Common myeloid progenitor, CD34-positive (primary cell): ENCODE data around the gene HYCC2.
"Not testable (repeated sequence)": the region's sequence is repeated elsewhere in the genome, so short reads cannot be mapped to it uniquely, and the experiment has no call there.

Source experiments
- CTCF ChIA-PET: fragments of 350-600 bp; sonication (Branson Sonifier 250); formaldehyde crosslinking; loops from one replicate; lab custom pipeline; 2021; ENCODE audit warnings: antibody characterized with exemption; lab: Charles Lee
- POLR2A ChIA-PET: fragments of 350-600 bp; sonication (Branson Sonifier 250); formaldehyde crosslinking; loops from one replicate; lab custom pipeline; 2021; ENCODE audit warnings: antibody characterized with exemption; lab: Charles Lee
- DNase-seq, 3 donors: peaks; one replicate each; pipeline versions ENCODE4 v3.0.0 to v3.0.0-alpha.2; 2013
- H3K27ac ChIP-seq, 2 experiments: 1 replicate in 1 of 2; 2 replicates in 1 of 2; pipeline ENCODE4 v1.7.0; 2013; ENCODE audit warnings: inconsistent platforms in 2 of 2, low read length in 2 of 2, mild to moderate bottlenecking in 2 of 2, low read depth in 1 of 2, moderate library complexity in 1 of 2; ENCODE audit not compliant: severe bottlenecking in 2 of 2, insufficient read depth in 1 of 2, poor library complexity in 1 of 2
- H3K27me3 ChIP-seq, 5 experiments: replicated peaks in 2 of 5; 1 replicate in 3 of 5; 2 replicates in 2 of 5; pipeline versions ENCODE4 v1.6.1 to v1.7.0; 2013; ENCODE audit warnings: low read length in 4 of 5, mild to moderate bottlenecking in 2 of 5, moderate library complexity in 2 of 5, inconsistent platforms in 1 of 5; ENCODE audit not compliant: insufficient read depth in 5 of 5, control insufficient read depth in 4 of 5
- H3K36me3 ChIP-seq, 4 experiments: 1 replicate in 2 of 4; 2 replicates in 2 of 4; pipeline versions ENCODE4 v1.6.1 to v1.7.0; 2013; ENCODE audit warnings: low read length in 3 of 4, control low read depth in 1 of 4, mild to moderate bottlenecking in 1 of 4; ENCODE audit not compliant: control insufficient read depth in 4 of 4, insufficient read depth in 4 of 4
- H3K4me1 ChIP-seq, 4 experiments: 1 replicate in 3 of 4; 2 replicates in 1 of 4; pipeline versions ENCODE4 v1.6.1 to v1.7.1; 2013; ENCODE audit warnings: low read length in 3 of 4, mild to moderate bottlenecking in 3 of 4, control low read depth in 1 of 4, inconsistent platforms in 1 of 4, moderate library complexity in 1 of 4; ENCODE audit not compliant: control insufficient read depth in 4 of 4, insufficient read depth in 4 of 4; ENCODE audit errors: control extremely low read depth in 1 of 4
- H3K4me3 ChIP-seq, 7 experiments: 1 replicate in 4 of 7; 2 replicates in 3 of 7; pipeline versions ENCODE4 v1.5.1 to v1.7.0; 2013; ENCODE audit warnings: mild to moderate bottlenecking in 7 of 7, low read length in 6 of 7, moderate library complexity in 6 of 7, inconsistent platforms in 2 of 7, low read depth in 2 of 7, control low read depth in 1 of 7; ENCODE audit not compliant: insufficient read depth in 4 of 7, control insufficient read depth in 1 of 7; ENCODE audit errors: extremely low read depth in 1 of 7
- H3K9me3 ChIP-seq, 5 experiments: 1 replicate in 4 of 5; 2 replicates in 1 of 5; pipeline versions ENCODE4 v1.6.1 to v1.7.1; 2013; ENCODE audit warnings: low read length in 4 of 5, mild to moderate bottlenecking in 2 of 5, inconsistent platforms in 1 of 5, low read depth in 1 of 5, moderate library complexity in 1 of 5; ENCODE audit not compliant: control insufficient read depth in 4 of 5, insufficient read depth in 2 of 5; ENCODE audit errors: control extremely low read depth in 1 of 5
- WGBS: methylation state at CpG from one replicate; pipeline ENCODE4 v1.1.5; 2013; ENCODE audit not compliant: insufficient coverage; 5-methylcytosine and 5-hydroxymethylcytosine counted together

Gene HYCC2

DNA sequence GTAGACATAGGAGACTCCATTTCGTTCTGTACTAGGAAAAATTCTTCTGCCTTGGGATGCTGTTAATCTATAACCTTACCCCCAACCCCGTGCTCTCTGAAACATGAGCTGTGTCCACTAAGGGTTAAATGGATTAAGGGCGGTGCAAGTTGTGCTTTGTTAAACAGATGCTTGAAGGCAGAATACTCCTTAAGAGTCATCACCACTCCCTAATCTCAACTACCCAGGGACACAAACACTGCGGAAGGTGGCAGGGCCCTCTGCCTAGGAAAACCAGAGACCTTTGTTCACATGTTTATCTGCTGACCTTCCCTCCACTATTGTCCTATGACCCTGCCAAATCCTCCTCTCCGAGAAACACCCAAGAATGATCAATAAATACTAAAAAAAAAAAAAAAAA lies 28.4 kb downstream of the HYCC2 start:
- CTCF ChIA-PET = interaction anchor here (1.8 to 2.7 kb wide), 2 partner anchors 11 to 26 kb away, joined by 9 read pairs; no protein-coding TSS in a partner anchor
- H3K9me3 ChIP-seq, POLR2A ChIA-PET, H3K4me3 ChIP-seq, H3K27ac ChIP-seq, H3K4me1 ChIP-seq, DNase-seq, H3K27me3 ChIP-seq: not testable (repeated sequence)
- H3K36me3 ChIP-seq = peaks cover 0 to 14% (median 6%) of the 10 kb centered on the region in 4 experiments
- WGBS = no CpG with 5 or more reads among the region's 5 CpGs

DNA sequence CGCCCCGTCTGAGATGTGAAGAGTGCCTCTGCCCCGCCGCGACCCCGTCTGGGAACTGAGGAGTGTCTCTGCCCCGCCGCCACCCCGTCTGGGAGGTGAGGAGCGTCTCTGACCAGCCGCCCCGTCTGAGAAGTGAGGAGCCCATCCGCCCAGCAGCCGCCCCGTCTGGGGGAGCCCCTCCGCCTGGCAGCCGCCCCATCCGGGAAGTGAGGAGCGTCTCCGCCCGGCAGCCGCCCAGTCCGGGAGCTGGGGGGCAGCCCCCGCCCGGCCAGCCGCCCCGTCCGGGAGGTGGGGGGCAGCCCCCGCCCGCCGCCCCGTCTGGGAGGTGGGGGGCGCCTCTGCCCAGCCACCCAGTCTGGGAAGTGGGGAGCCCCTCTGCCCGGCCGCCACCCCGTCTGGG lies 29.0 kb downstream of the HYCC2 start:
- DNase-seq, H3K4me3 ChIP-seq, H3K4me1 ChIP-seq, H3K27me3 ChIP-seq, H3K27ac ChIP-seq, H3K9me3 ChIP-seq: not testable (repeated sequence)
- ChIA-PET POLR2A (interaction anchor here (0.7 kb wide), 1 partner anchor 131 kb away, joined by 3 read pairs; no protein-coding TSS in a partner anchor), CTCF (interaction anchor here (2.7 kb wide), 1 partner anchor 11 kb away, joined by 9 read pairs; no protein-coding TSS in a partner anchor)
- H3K36me3 ChIP-seq = peaks cover 0 to 14% (median 6%) of the 10 kb centered on the region in 4 experiments
- 96% methylated on average over 14 of the region's 36 CpGs for WGBS

DNA sequence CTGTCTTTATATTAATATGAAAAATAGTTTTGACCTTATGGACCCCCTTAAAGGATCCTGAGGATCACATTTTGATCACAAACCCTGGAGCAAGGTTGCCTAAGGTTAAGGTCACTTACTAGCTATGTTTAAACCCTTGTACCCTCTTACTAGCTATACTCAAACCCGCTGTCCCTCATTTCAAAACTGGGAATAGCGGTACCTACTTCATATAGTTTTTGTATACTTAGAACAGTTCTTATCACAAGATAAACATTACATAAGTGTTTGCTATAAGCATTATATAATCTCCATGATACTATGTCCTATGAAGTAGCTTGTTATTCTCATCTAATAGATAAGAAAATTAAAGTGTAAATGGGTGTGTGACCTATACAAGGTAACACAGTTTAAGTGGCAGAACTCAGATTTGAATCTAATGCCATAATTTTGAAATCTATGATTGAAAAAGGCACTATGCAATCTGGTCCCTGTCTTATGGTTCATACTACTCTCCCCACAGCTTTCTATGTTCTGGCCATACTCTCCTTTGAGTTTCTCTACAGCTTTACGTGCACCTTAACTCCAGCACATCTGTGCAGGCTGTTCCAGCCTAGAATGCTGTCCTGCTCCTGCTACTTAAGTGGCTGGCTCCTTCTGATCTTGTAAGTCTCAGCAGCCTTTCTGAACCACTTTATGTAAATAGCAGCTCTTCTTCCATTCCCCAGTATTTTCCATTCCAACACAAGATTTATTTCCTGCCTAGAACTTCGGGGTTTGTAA lies 30.4 kb downstream of the HYCC2 start:
- H3K4me3 ChIP-seq = no peak overlapping the region
- peaks cover 0 to 14% (median 6%) of the 10 kb centered on the region in 4 experiments for H3K36me3 ChIP-seq
- no peak for DNase-seq
- WGBS = 100% methylated on average over 1 of the region's 4 CpGs
- CTCF ChIA-PET = interaction anchor here (1.1 to 1.5 kb wide), 4 partner anchors 10 to 42 kb away, joined by 3 to 9 read pairs (median 3); no protein-coding TSS in a partner anchor
- POLR2A ChIA-PET = no interaction called here
- H3K4me1 ChIP-seq = peaks cover 0 to 8% (median 6%) of the 10 kb centered on the region in 4 experiments
- H3K27ac ChIP-seq = no peak overlapping the region
- H3K9me3 ChIP-seq = no peaks in the 10 kb centered on the region
- no peaks in the 10 kb centered on the region for H3K27me3 ChIP-seq

DNA sequence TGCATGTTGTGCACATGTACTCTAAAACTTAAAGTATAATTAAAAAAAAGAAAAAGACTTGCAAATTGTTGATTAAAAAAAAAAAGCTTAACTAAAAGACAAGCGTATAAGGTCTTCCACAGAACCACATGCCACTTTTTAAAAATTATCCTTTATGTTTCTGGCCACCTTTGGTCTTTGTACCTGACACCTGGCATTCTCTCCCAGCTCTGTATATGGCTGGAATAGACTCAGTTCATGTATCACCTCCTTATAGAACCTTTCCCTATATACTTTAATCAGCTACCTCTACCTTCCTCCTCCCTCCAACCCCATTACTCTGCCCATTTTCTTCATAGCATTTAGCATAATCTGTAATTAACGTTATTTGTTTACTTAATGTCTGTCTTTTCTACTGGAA lies 32.6 kb downstream of the HYCC2 start:
- no CpG with 5 or more reads among the region's 2 CpGs for WGBS
- no peak for DNase-seq
- POLR2A ChIA-PET = interaction anchor here (0.6 kb wide), 2 partner anchors 191 to 937 kb away, joined by 3 to 4 read pairs; no protein-coding TSS in a partner anchor
- Histone ChIP-seq H3K36me3 (peaks cover 0 to 3% (median 2%) of the 10 kb centered on the region in 4 experiments), H3K27ac (no peak overlapping the region), H3K4me3 (no peak overlapping the region), H3K27me3 (no peaks in the 10 kb centered on the region), H3K9me3 (no peaks in the 10 kb centered on the region), H3K4me1 (peaks cover 0 to 8% (median 6%) of the 10 kb centered on the region in 4 experiments)
- CTCF ChIA-PET = interaction anchor here (0.8 kb wide), 1 partner anchor 75 kb away, joined by 5 read pairs; the partner anchor contains the start of gene ORC2

DNA sequence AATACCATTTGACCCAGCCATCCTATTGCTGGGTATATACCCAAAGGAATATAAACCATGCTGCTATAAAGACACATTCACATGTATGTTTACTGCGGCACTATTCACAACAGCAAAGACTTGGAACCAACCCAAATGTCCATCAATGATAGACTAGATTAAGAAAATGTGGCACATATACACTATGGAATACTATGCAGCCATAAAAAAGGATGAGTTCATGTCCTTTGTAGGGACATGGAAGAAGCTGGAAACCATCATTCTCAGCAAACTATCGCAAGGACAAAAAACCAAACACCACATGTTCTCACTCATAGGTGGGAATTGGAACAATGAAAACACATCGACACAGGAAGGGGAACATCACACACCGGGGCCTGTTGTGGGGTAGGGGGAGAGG lies 33.1 kb downstream of the HYCC2 start:
- no CpG with 5 or more reads among the region's 4 CpGs for WGBS
- H3K27me3 ChIP-seq, H3K9me3 ChIP-seq, H3K27ac ChIP-seq, H3K4me1 ChIP-seq, POLR2A ChIA-PET, H3K4me3 ChIP-seq, H3K36me3 ChIP-seq, DNase-seq: not testable (repeated sequence)
- CTCF ChIA-PET = interaction anchor here (0.8 kb wide), 1 partner anchor 75 kb away, joined by 5 read pairs; the partner anchor contains the start of gene ORC2

DNA sequence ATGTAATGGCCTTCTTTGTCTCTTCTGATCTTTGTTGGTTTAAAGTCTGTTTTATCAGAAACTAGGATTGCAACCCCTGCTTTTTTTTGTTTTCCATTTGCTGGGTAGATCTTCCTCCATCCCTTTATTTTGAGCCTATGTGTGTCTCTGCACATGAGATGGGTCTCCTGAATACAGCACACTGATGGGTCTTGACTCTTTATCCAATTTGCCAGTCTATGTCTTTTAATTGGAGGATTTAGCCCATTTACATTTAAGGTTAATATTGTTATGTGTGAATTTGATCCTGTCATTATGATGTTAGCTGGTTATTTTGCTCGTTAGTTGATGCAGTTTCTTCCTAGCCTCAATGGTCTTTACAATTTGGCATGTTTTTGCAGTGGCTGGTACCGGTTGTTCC lies 37.1 kb downstream of the HYCC2 start:
- H3K4me1 ChIP-seq, H3K27me3 ChIP-seq, CTCF ChIA-PET, H3K27ac ChIP-seq, H3K9me3 ChIP-seq, DNase-seq, H3K4me3 ChIP-seq, H3K36me3 ChIP-seq: not testable (repeated sequence)
- WGBS = no CpG with 5 or more reads among the region's 2 CpGs
- POLR2A ChIA-PET = interaction anchor here (0.7 kb wide), 1 partner anchor 62 kb away, joined by 3 read pairs; no protein-coding TSS in a partner anchor

DNA sequence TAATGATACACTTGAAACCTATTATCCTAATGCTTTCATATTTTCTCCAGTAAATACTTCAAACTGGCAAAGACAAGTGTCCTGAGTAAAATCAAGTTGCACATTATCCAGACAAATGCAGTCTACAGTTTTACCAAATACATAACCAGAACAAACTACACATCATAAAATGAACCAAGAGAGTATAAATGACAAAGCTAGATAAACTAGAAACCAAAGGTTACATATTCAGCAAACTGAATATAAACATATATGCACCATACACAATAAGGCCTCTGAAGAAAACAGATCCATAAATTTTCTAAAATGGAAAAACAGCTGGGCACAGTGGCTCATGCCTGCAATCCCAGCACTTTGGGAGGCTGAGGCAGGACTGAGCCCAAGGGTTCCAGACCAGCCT lies 47.0 kb downstream of the HYCC2 start:
- Histone ChIP-seq H3K9me3 (peaks cover 0 to 4% (median 0%) of the 10 kb centered on the region in 5 experiments), H3K36me3 (peaks cover 1 to 11% (median 4%) of the 10 kb centered on the region in 4 experiments), H3K27ac (no peak overlapping the region), H3K4me3 (no peak overlapping the region), H3K27me3 (no peaks in the 10 kb centered on the region), H3K4me1 (peaks cover 0 to 11% (median 5%) of the 10 kb centered on the region in 4 experiments)
- CTCF ChIA-PET = interaction anchor here (1.2 to 1.7 kb wide), 4 partner anchors 17 to 208 kb away, joined by 3 to 9 read pairs (median 6); partner anchors contain the start of gene ORC2
- no peak for DNase-seq
- POLR2A ChIA-PET = interaction anchor here (0.8 kb wide), 1 partner anchor 136 kb away, joined by 3 read pairs; no protein-coding TSS in a partner anchor
